Measurements from ENCODE around the gene ZNF787. TPM values are rescaled to one million over a fixed set of nuclear protein-coding genes. Genes with fewer than 3 reads are reported as not detected.

The ZNF787 gene
- total and polyA plus RNA-seq, 10 of the 15 experiments (the other 5 are each of a cell fraction or from before 2014, with no cell fraction given) = 0.23 to 39.9 (median 4.1) TPM

DNA sequence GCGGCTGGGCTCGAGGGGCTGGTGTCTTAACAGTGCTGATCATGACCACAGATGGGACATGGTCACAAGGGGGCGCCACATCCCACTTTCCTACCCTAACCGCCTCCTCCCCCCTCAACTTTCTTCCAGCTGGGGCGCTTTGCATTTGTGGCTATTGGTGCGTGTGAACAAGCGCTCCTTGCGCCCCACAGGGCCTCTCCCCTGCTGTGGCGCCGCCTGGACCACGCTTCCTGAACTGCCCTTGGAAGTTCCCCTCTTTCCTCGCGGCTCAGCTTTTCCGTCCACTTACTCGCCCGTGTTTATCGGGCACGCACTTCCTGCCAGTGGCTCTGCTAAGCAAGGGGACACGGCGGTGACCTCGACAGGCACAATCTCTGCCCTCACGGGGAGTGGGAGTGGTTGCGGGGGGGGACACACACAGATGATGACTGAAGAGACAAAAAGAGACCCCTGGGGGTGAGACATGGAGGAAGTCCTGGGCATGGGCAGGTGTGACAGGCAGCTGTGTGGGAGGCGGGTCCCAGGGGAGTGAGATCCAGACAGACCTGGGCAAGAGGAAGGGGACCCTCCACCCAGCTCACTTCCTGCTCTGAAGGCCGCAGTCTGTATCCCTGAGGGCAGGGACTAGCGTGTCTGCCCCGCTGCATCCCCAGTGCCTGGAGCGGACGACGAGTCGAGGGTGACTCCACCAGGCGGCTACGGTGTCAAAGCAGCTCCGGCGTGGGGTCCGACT is 40.3 kb downstream of the ZNF787 start (continued):
- TF ChIP-seq BCLAF1 (IDR thresholded peaks at IDR 0.05) = no peak
- TF ChIP-seq ZZZ3 (IDR thresholded peaks at IDR 0.05; ENCODE audit: control insufficient read depth, insufficient read length, low read depth) = no peak
- no peak for TF ChIP-seq HCFC1 (IDR thresholded peaks at IDR 0.05; ENCODE audit: low read length)
- TF ChIP-seq TBL1XR1 (IDR thresholded peaks at IDR 0.05; ENCODE audit: low read depth, low read length) = peak; percentile 55; the same call in 1 of the 2 replicates
- no peak for TF ChIP-seq CBFB (IDR thresholded peaks at IDR 0.05; ENCODE audit: low read depth)
- TF ChIP-seq PKNOX1 (IDR thresholded peaks at IDR 0.05) = peak; percentile 53
- no peak for TF ChIP-seq RFX5 (IDR thresholded peaks at IDR 0.05; ENCODE audit: low read depth, low read length)
- TF ChIP-seq, protein P1, sequence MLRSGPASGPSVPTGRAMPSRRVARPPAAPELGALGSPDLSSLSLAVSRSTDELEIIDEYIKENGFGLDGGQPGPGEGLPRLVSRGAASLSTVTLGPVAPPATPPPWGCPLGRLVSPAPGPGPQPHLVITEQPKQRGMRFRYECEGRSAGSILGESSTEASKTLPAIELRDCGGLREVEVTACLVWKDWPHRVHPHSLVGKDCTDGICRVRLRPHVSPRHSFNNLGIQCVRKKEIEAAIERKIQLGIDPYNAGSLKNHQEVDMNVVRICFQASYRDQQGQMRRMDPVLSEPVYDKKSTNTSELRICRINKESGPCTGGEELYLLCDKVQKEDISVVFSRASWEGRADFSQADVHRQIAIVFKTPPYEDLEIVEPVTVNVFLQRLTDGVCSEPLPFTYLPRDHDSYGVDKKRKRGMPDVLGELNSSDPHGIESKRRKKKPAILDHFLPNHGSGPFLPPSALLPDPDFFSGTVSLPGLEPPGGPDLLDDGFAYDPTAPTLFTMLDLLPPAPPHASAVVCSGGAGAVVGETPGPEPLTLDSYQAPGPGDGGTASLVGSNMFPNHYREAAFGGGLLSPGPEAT (IDR thresholded peaks at IDR 0.05; ENCODE audit: low read depth) = peak; percentile 66
- TF ChIP-seq POLR2AphosphoS5 (IDR thresholded peaks at IDR 0.05; ENCODE audit: low read length) = no peak
- 0 out of 2 replicates have a peak, but pooled peaks have one; percentile 40 for TF ChIP-seq BACH1 (IDR thresholded peaks at IDR 0.05; ENCODE audit: borderline replicate concordance)
- no peak for TF ChIP-seq PRDM15 (CRISPR knock-in tag; IDR thresholded peaks at IDR 0.05)
- TF ChIP-seq TCF7 (IDR thresholded peaks at IDR 0.05; ENCODE audit: borderline replicate concordance) = no peak
- TF ChIP-seq NFXL1 (IDR thresholded peaks at IDR 0.05; ENCODE audit: borderline replicate concordance) = no peak
- TF ChIP-seq NBN (IDR thresholded peaks at IDR 0.05) = peak; percentile 69
- no peak for TF ChIP-seq USF2 (IDR thresholded peaks at IDR 0.05; ENCODE audit: borderline replicate concordance, low read depth, low read length)
- peak; percentile 58; the same call in 1 of the 2 replicates for TF ChIP-seq IRF4 (IDR thresholded peaks at IDR 0.05; ENCODE audit: low read depth, low read length)
- peak; percentile 85 for TF ChIP-seq HDGF (IDR thresholded peaks at IDR 0.05)
- TF ChIP-seq SMC3 (IDR thresholded peaks at IDR 0.05; ENCODE audit: borderline replicate concordance, low read length) = peak; percentile 68
- peak; percentile 62; the same call in 1 of the 2 replicates for TF ChIP-seq POLR2A (IDR thresholded peaks at IDR 0.05; ENCODE audit: low read depth, low read length)
- 0 out of 2 replicates have a peak, but pooled peaks have one; percentile 51 for TF ChIP-seq TARDBP (IDR thresholded peaks at IDR 0.05; ENCODE audit: borderline replicate concordance)
- no peak for TF ChIP-seq NFYB (IDR thresholded peaks at IDR 0.05; ENCODE audit: insufficient read depth, low read depth, low read length)
- no peak for TF ChIP-seq RAD51 (IDR thresholded peaks at IDR 0.05)

Data from GM12878 (cell line).